IMR-90 (cell line): ENCODE measurements around the gene C17orf67. TPM values are rescaled to one million over a fixed set of nuclear protein-coding genes. Genes with fewer than 3 reads are reported as not detected.

Source experiments
- ATAC-seq: fragments of 200-7000 bp; cut with Tn5 transposase; 2 replicates; pipeline ENCODE4 v1.9.1; 2020; ENCODE audit warnings: low read depth, mild to moderate bottlenecking, moderate library complexity
- BruUV-seq: library from RNA; stranded (reverse); fragments of 400-500 nt; replicated peaks from 2 replicates; lab custom pipeline; 2021; lab: Mats Ljungman, UMichigan
- CTCF ChIA-PET: fragments of 300-600 bp; formaldehyde crosslinking; extraction: SDS; loops from one replicate; lab custom pipeline; 2021; ENCODE audit warnings: antibody characterized with exemption; lab: Yijun Ruan, JAX
- POLR2A ChIA-PET: fragments of 300-600 bp; sonication (Branson Sonifier 250); formaldehyde crosslinking; loops from one replicate; lab custom pipeline; 2022; ENCODE audit warnings: antibody characterized with exemption; ENCODE audit not compliant: unreplicated experiment; lab: Charles Lee
- DNase-seq: peaks from one replicate; pipeline ENCODE4 v3.0.0; 2013
- H2AFZ ChIP-seq: replicated peaks from 2 replicates; pipeline ENCODE3; 2013; ENCODE audit warnings: low read length, mild to moderate bottlenecking; ENCODE audit not compliant: poor library complexity
- H2AK5ac ChIP-seq: 2 replicates; pipeline ENCODE4 v1.6.1; 2013; ENCODE audit warnings: low read depth, low read length, inconsistent platforms
- H2AK9ac ChIP-seq: replicated peaks from 2 replicates; pipeline ENCODE3; 2013; ENCODE audit warnings: mild to moderate bottlenecking, low read depth, low read length, moderate library complexity; ENCODE audit not compliant: poor library complexity
- H2BK120ac ChIP-seq: 2 replicates; pipeline ENCODE4 v1.6.1; 2013; ENCODE audit warnings: low read depth, low read length, inconsistent platforms
- H2BK15ac ChIP-seq: 3 replicates; pipeline ENCODE4 v1.6.1; 2013; ENCODE audit warnings: low read depth, low read length, inconsistent platforms
- H2BK20ac ChIP-seq: 2 replicates; pipeline ENCODE4 v1.6.1; 2013; ENCODE audit warnings: low read depth, mild to moderate bottlenecking, inconsistent platforms, low read length, moderate library complexity
- H2BK5ac ChIP-seq: 2 replicates; pipeline ENCODE4 v1.6.1; 2013; ENCODE audit warnings: mild to moderate bottlenecking, low read depth, low read length, inconsistent platforms; ENCODE audit not compliant: poor library complexity, severe bottlenecking
- H3K14ac ChIP-seq: replicated peaks from 2 replicates; pipeline ENCODE4 v1.6.1; 2013; ENCODE audit warnings: low read depth, low read length, inconsistent platforms
- H3K18ac ChIP-seq: 2 replicates; pipeline ENCODE4 v1.6.1; 2013; ENCODE audit warnings: low read depth, low read length, control low read depth
- H3K23ac ChIP-seq: 2 replicates; pipeline ENCODE4 v1.6.1; 2013; ENCODE audit warnings: low read depth, low read length, inconsistent platforms
- H3K27ac ChIP-seq: 2 replicates; pipeline ENCODE4 v1.5.1; 2013; ENCODE audit warnings: mild to moderate bottlenecking, control low read depth, low read length; ENCODE audit not compliant: insufficient read depth
- H3K27me3 ChIP-seq: 2 replicates; pipeline ENCODE4 v1.6.1; 2013; ENCODE audit warnings: low read length; ENCODE audit not compliant: control insufficient read depth, insufficient read depth
- H3K36me3 ChIP-seq: 2 replicates; pipeline ENCODE4 v1.6.1; 2013; ENCODE audit warnings: low read length, mixed read lengths; ENCODE audit not compliant: control insufficient read depth, insufficient read depth
- H3K4ac ChIP-seq: 2 replicates; pipeline ENCODE4 v1.6.1; 2013; ENCODE audit warnings: low read depth, low read length, inconsistent platforms
- H3K4me1 ChIP-seq: 2 replicates; pipeline ENCODE4 v1.6.1; 2013; ENCODE audit warnings: low read length, mixed read lengths; ENCODE audit not compliant: control insufficient read depth, insufficient read depth
- H3K4me2 ChIP-seq: 2 replicates; pipeline ENCODE4 v1.6.1; 2013; ENCODE audit warnings: low read depth, mild to moderate bottlenecking, control low read depth, low read length, moderate library complexity
- H3K4me3 ChIP-seq: 2 replicates; pipeline ENCODE4 v1.5.1; 2013; ENCODE audit warnings: low read depth, mild to moderate bottlenecking, control low read depth, low read length, moderate library complexity; ENCODE audit not compliant: insufficient read depth
- H3K56ac ChIP-seq: 2 replicates; pipeline ENCODE4 v1.6.1; 2013; ENCODE audit warnings: low read length, inconsistent platforms; ENCODE audit not compliant: insufficient read depth; ENCODE audit errors: extremely low read depth
- H3K79me1 ChIP-seq, 2 experiments: 2 replicates each; pipeline ENCODE4 v1.6.1; 2013; ENCODE audit warnings: low read length in 2 of 2, inconsistent platforms in 1 of 2, low read depth in 1 of 2
- H3K9ac ChIP-seq: 2 replicates; pipeline ENCODE4 v1.6.1; 2013; ENCODE audit warnings: low read depth, low read length, control low read depth
- H3K9me1 ChIP-seq: 2 replicates; pipeline ENCODE4 v1.6.1; 2013; ENCODE audit warnings: low read length, inconsistent platforms; ENCODE audit not compliant: insufficient read depth
- H3K9me3 ChIP-seq: 2 replicates; pipeline ENCODE4 v1.6.1; 2013; ENCODE audit warnings: low read length; ENCODE audit not compliant: control insufficient read depth, insufficient read depth
- H4K20me1 ChIP-seq: 2 replicates; pipeline ENCODE4 v1.6.1; 2013; ENCODE audit warnings: low read length, inconsistent platforms; ENCODE audit not compliant: insufficient read depth
- H4K5ac ChIP-seq: 2 replicates; pipeline ENCODE4 v1.6.1; 2013; ENCODE audit warnings: mild to moderate bottlenecking, low read depth, low read length, control low read depth
- H4K8ac ChIP-seq, 2 experiments: 2 replicates each; pipeline ENCODE4 v1.6.1; 2013; ENCODE audit warnings: low read depth in 2 of 2, low read length in 2 of 2, control low read depth in 1 of 2, inconsistent platforms in 1 of 2
- H4K91ac ChIP-seq: 2 replicates; pipeline ENCODE4 v1.6.1; 2013; ENCODE audit warnings: low read depth, low read length, inconsistent platforms; ENCODE audit not compliant: insufficient read depth
- BHLHE40 ChIP-seq: fragments of 150-350 bp; IDR thresholded peaks from 2 replicates; pipeline ENCODE4 v1.6.1; 2016; ENCODE audit warnings: mild to moderate bottlenecking, low read depth, low read length
- CEBPB ChIP-seq: IDR thresholded peaks from 2 replicates; pipeline ENCODE4 v1.6.1; 2012; ENCODE audit warnings: low read depth, low read length, improper control_type of control experiment
- CHD1 ChIP-seq: IDR thresholded peaks from 2 replicates; pipeline ENCODE4 v1.6.1; 2012; ENCODE audit warnings: low read depth, low read length, improper control_type of control experiment
- CTCF ChIP-seq: conservative IDR thresholded peaks from 2 replicates; pipeline ENCODE4 v1.5.1; 2012; ENCODE audit warnings: mild to moderate bottlenecking, low read depth, low read length, improper control_type of control experiment
- ELK1 ChIP-seq: fragments of 150-350 bp; IDR thresholded peaks from 2 replicates; pipeline ENCODE4 v1.6.1; 2016; ENCODE audit warnings: low read depth, mild to moderate bottlenecking, low read length, moderate library complexity, borderline replicate concordance
- MAFK ChIP-seq: IDR thresholded peaks from 2 replicates; pipeline ENCODE4 v1.6.1; 2012; ENCODE audit warnings: low read depth, low read length, improper control_type of control experiment
- NFE2L2 ChIP-seq: fragments of 150-350 bp; IDR thresholded peaks from 2 replicates; pipeline ENCODE4 v1.6.1; 2016; ENCODE audit warnings: low read depth, mild to moderate bottlenecking, low read length
- POLR2A ChIP-seq: IDR thresholded peaks from 2 replicates; pipeline ENCODE4 v1.6.1; 2012; ENCODE audit warnings: mild to moderate bottlenecking, low read depth, low read length
- RAD21 ChIP-seq: IDR thresholded peaks from 2 replicates; pipeline ENCODE4 v1.6.1; 2012; ENCODE audit warnings: low read length, improper control_type of control experiment
- SMC3 ChIP-seq: fragments of 150-350 bp; IDR thresholded peaks from 2 replicates; pipeline ENCODE4 v1.6.1; 2016; ENCODE audit warnings: low read depth, mild to moderate bottlenecking, antibody characterized with exemption, low read length, moderate library complexity
- USF2 ChIP-seq: fragments of 150-350 bp; IDR thresholded peaks from 2 replicates; pipeline ENCODE4 v1.6.1; 2017; ENCODE audit warnings: mild to moderate bottlenecking, antibody characterized with exemption, low read length, low read depth
- WGBS, 2 experiments: methylation state at CpG; one replicate each; pipeline versions ENCODE4 v1.1.5 to v1.1.7; 2013; ENCODE audit warnings: missing lambda C conversion rate in 2 of 2; ENCODE audit not compliant: insufficient read length in 1 of 2; ENCODE audit errors: extremely low coverage in 2 of 2; 5-methylcytosine and 5-hydroxymethylcytosine counted together
- dilution Hi-C: fragments of 300-500 bp; cut with HindIII; formaldehyde crosslinking; loops from one replicate; pipeline ENCODE4 v1.14.3; 2018; ENCODE audit warnings: low sequenced_read_pairs; ENCODE audit not compliant: unreplicated experiment
- in situ Hi-C: fragments of 300-500 bp; cut with MboI; formaldehyde crosslinking; loops from 3 replicates; pipeline ENCODE4 v1.14.3; 2019; ENCODE audit warnings: low sequenced_read_pairs, inconsistent platforms, mixed read lengths
- intact Hi-C: fragments of 100-400 bp; cut with micrococcal nuclease; formaldehyde crosslinking; loops from 2 replicates; pipeline ENCODE4 v1.10.0; 2022
- polyA plus RNA-seq, 3 experiments: library from polyadenylated mRNA; depleted of rRNA; stranded (reverse); fragments of >200 nt; gene quantifications; 2 replicates each; pipeline ENCODE4 v1.2.3, GENCODE V29; 2012; ENCODE audit warnings: low replicate concordance in 1 of 3
- total RNA-seq: library from RNA; depleted of rRNA; stranded (reverse); fragments of >200 nt; gene quantifications from 2 replicates; pipeline ENCODE4 v1.2.3, GENCODE V29; 2012

C17orf67 gene
- total and polyA plus RNA-seq, 2 of the 4 experiments (the other 2 are of a cell fraction), result 0.18 to 1.1 TPM

- Histone ChIP-seq H3K4me2 (no peak overlapping the region), H3K27me3 (no peaks in the 10 kb centered on the region), H4K91ac (no peak overlapping the region), H2AFZ (no peak overlapping the region), H3K18ac (no peak overlapping the region), H2AK5ac (no peak overlapping the region), H2BK20ac (no peak overlapping the region), H3K9me3 (no peaks in the 10 kb centered on the region), H4K5ac (no peak overlapping the region), H3K79me1 (peaks cover 0 to 4% of the 10 kb centered on the region in 2 experiments; a peak in 1 of 4 replicates), H2BK15ac (no peak overlapping the region), H3K56ac (no peak overlapping the region), H3K27ac (no peak overlapping the region), H3K9ac (no peak overlapping the region), H4K20me1 (no peaks in the 10 kb centered on the region), H3K9me1 (no peaks in the 10 kb centered on the region), H2BK120ac (no peak overlapping the region), H4K8ac (no peak overlapping the region), H3K4ac (no peak overlapping the region), H3K36me3 (no peaks in the 10 kb centered on the region), H3K4me1 (no peaks in the 10 kb centered on the region), H3K4me3 (no peak overlapping the region), H3K23ac (no peak overlapping the region), H3K14ac (no peak overlapping the region), H2BK5ac (no peak overlapping the region), H2AK9ac (no peak overlapping the region)
- BruUV-seq, result no TSS peak
- TF ChIP-seq ELK1 (no peak), CHD1 (no peak), RAD21 (no peak), MAFK (no peak), POLR2A (no peak), NFE2L2 (no peak), SMC3 (no peak), BHLHE40 (no peak), USF2 (no peak), CTCF (no peak), CEBPB (no peak)
- no peak for ATAC-seq
- WGBS, 2 experiments, result no CpG with 5 or more reads among the region's 3 CpGs
- DNase-seq, result no peak
- in situ Hi-C loops (no loop called here), intact Hi-C loops (no loop called here), dilution Hi-C loops (no loop called here)
- ChIA-PET POLR2A (no interaction called here), CTCF (interaction anchor here (0.7 kb wide), 1 partner anchor 23 kb away, joined by 3 read pairs; no protein-coding TSS in a partner anchor)
These were observed 11.7 kb downstream of the C17orf67 start for GRCh38 chr17:56821847-56822534.
